K562 (cell line): ENCODE measurements around the gene OR4B1. TPM values are rescaled to one million over a fixed set of nuclear protein-coding genes. Genes with fewer than 3 reads are reported as not detected.

Source experiments
- ATAC-seq: fragments of 200-7000 bp; cut with Tn5 transposase; 3 replicates; pipeline ENCODE4 v1.9.1; 2020; ENCODE audit warnings: moderate library complexity
- BruUV-seq: library from RNA; stranded (reverse); fragments of 400-500 nt; replicated peaks from 2 replicates; lab custom pipeline; 2021; lab: Mats Ljungman, UMichigan
- CTCF ChIA-PET: fragments of 300-600 bp; formaldehyde crosslinking; extraction: SDS; loops from one replicate; lab custom pipeline; 2021; ENCODE audit warnings: low intra/inter-chr PET ratio; lab: Yijun Ruan, JAX
- POLR2A ChIA-PET: fragments of 300-600, 350-650 bp; sonication (Branson Sonifier 250); formaldehyde crosslinking; extraction: SDS; loops from one replicate; lab custom pipeline; 2021; ENCODE audit warnings: antibody characterized with exemption, inconsistent platforms; lab: Yijun Ruan, JAX
- DNase-seq, 4 experiments: peaks; one replicate each; pipeline versions ENCODE4 v3.0.0 to v3.0.0-alpha.2; 2011 to 2018; ENCODE audit warnings: low spot score in 3 of 4, mixed read lengths in 3 of 4; ENCODE audit errors: extremely low read depth in 1 of 4
- FAIRE-seq: peaks from 2 replicates; lab custom pipeline; 2011; peaks lifted over from hg19 to GRCh38; lab: Jason Lieb, UNC
- H2AFZ ChIP-seq: 2 replicates; pipeline ENCODE4 v1.6.0; 2011; ENCODE audit warnings: low read depth, low read length, control low read depth, inconsistent platforms
- H3K27ac ChIP-seq: fragments of 200-600 bp; 3 replicates; pipeline ENCODE4 v1.8.0; 2011; ENCODE audit warnings: low read depth, mild to moderate bottlenecking, control low read depth, inconsistent platforms, low read length, moderate library complexity, mixed read lengths; ENCODE audit errors: extremely low read depth
- H3K27me3 ChIP-seq, 2 experiments: fragments of 300-600 bp in 1 of 2; 2 replicates in 1 of 2; 3 replicates in 1 of 2; pipeline versions ENCODE4 v1.6.0 to v1.8.0; 2011; ENCODE audit warnings: inconsistent platforms in 2 of 2, low read length in 2 of 2, mild to moderate bottlenecking in 1 of 2, mixed read lengths in 1 of 2, moderate library complexity in 1 of 2; ENCODE audit not compliant: control insufficient read depth in 2 of 2, insufficient read depth in 2 of 2
- H3K36me3 ChIP-seq: fragments of 300-600 bp; 3 replicates; pipeline ENCODE4 v1.8.0; 2011; ENCODE audit warnings: mild to moderate bottlenecking, low read length, inconsistent platforms; ENCODE audit not compliant: control insufficient read depth, insufficient read depth
- H3K4me1 ChIP-seq, 2 experiments: fragments of 200-600 bp in 1 of 2; replicated peaks in 1 of 2; 2 replicates in 1 of 2; 3 replicates in 1 of 2; pipeline versions ENCODE4 v1.5.1 to v1.8.0; 2011; ENCODE audit warnings: inconsistent platforms in 2 of 2, low read length in 2 of 2, mild to moderate bottlenecking in 1 of 2, mixed read lengths in 1 of 2, moderate library complexity in 1 of 2; ENCODE audit not compliant: control insufficient read depth in 2 of 2, insufficient read depth in 2 of 2
- H3K4me2 ChIP-seq: 2 replicates; pipeline ENCODE4 v1.6.1; 2011; ENCODE audit warnings: low read length, control low read depth, inconsistent platforms, mixed read lengths; ENCODE audit not compliant: insufficient read depth
- H3K4me3 ChIP-seq: fragments of 200-600 bp; sonication (generic), shearing (Covaris generic); 2 replicates; pipeline ENCODE4 v1.5.1; 2016; ENCODE audit warnings: control low read depth, inconsistent platforms
- H3K79me2 ChIP-seq: fragments of 200-600 bp; 3 replicates; pipeline ENCODE4 v1.8.0; 2011; ENCODE audit warnings: low read length, inconsistent platforms; ENCODE audit not compliant: control insufficient read depth, insufficient read depth
- H3K9ac ChIP-seq, 2 experiments: 2 replicates each; pipeline versions ENCODE4 v1.6.0 to v1.6.1; 2011; ENCODE audit warnings: low read depth in 2 of 2, low read length in 2 of 2, control low read depth in 1 of 2, inconsistent platforms in 1 of 2, mild to moderate bottlenecking in 1 of 2, mixed read lengths in 1 of 2; ENCODE audit not compliant: insufficient read depth in 1 of 2
- H3K9me1 ChIP-seq: one replicate; pipeline ENCODE4 v1.6.0; 2011; ENCODE audit warnings: inconsistent platforms, mild to moderate bottlenecking, low read length, moderate library complexity; ENCODE audit not compliant: control insufficient read depth, insufficient read depth
- H3K9me3 ChIP-seq: replicated peaks from 2 replicates; pipeline ENCODE4 v1.5.1; 2011; ENCODE audit warnings: low read depth, low read length, inconsistent platforms; ENCODE audit not compliant: control insufficient read depth, insufficient read depth
- H4K20me1 ChIP-seq: replicated peaks from 2 replicates; pipeline ENCODE4 v1.6.1; 2011; ENCODE audit warnings: low read length, inconsistent platforms, mixed read lengths; ENCODE audit not compliant: control insufficient read depth, insufficient read depth
- CEBPB ChIP-seq: fragments of 450-650 bp; IDR thresholded peaks from 2 replicates; pipeline ENCODE4 v1.6.1; 2016; ENCODE audit warnings: missing genetic modification characterization, missing compliant biosample characterization
- CUX1 ChIP-seq: fragments of 200-800 bp; sonication (Bioruptor generic); IDR thresholded peaks from 2 replicates; pipeline ENCODE4 v1.6.1; 2016; ENCODE audit warnings: missing genetic modification characterization, missing compliant biosample characterization
- FOXM1 ChIP-seq, 2 experiments: fragments of 450-650 bp in 1 of 2; sonication (generic) in 1 of 2; formaldehyde crosslinking in 1 of 2; IDR thresholded peaks; 2 replicates each; pipeline versions ENCODE4 v1.6.1 to v1.9.0; 2017 to 2022; ENCODE audit warnings: low read depth in 2 of 2, mild to moderate bottlenecking in 2 of 2, missing genetic modification reagents in 1 of 2, moderate library complexity in 1 of 2
- KLF10 ChIP-seq: fragments of 250-450 bp; sonication (Bioruptor Pico); IDR thresholded peaks from 2 replicates; pipeline ENCODE4 v1.6.1; 2021; ENCODE audit warnings: matching md5 sums
- PYGO2 ChIP-seq: fragments of 450-650 bp; IDR thresholded peaks from 2 replicates; pipeline ENCODE4 v1.6.1; 2016; ENCODE audit warnings: mild to moderate bottlenecking, missing genetic modification characterization, moderate library complexity, missing compliant biosample characterization
- TAF7 ChIP-seq: fragments of 450-650 bp; IDR thresholded peaks from 2 replicates; pipeline ENCODE4 v1.6.1; 2016; ENCODE audit warnings: missing genetic modification characterization, missing compliant biosample characterization
- TSC22D4 ChIP-seq: fragments of 450-650 bp; IDR thresholded peaks from 2 replicates; pipeline ENCODE4 v1.6.1; 2016; ENCODE audit warnings: missing genetic modification characterization, missing biosample characterization, control low read depth
- ZNF280A ChIP-seq: fragments of 450-650 bp; IDR thresholded peaks from 2 replicates; pipeline ENCODE4 v1.6.1; 2018; ENCODE audit warnings: mild to moderate bottlenecking, low read depth; ENCODE audit not compliant: partially characterized antibody
- WGBS: fragments of 100-300 bp; shearing (Covaris generic); methylation state at CpG from one replicate; pipeline ENCODE4 v1.1.6; 2016; ENCODE audit warnings: low coverage, mixed read lengths; ENCODE audit not compliant: insufficient coverage; ENCODE audit errors: missing lambda C conversion rate; 5-methylcytosine and 5-hydroxymethylcytosine counted together
- in situ Hi-C: fragments of 300-500 bp; cut with MboI; formaldehyde crosslinking; loops from 4 replicates; pipeline ENCODE4 v1.15.0; 2018; ENCODE audit warnings: inconsistent platforms, mixed read lengths
- intact Hi-C: fragments of 100-400 bp; cut with micrococcal nuclease; formaldehyde crosslinking; loops from 2 replicates; pipeline ENCODE4 v1.14.2; 2022
- polyA plus RNA-seq, 8 experiments: library from polyadenylated mRNA; depleted of rRNA in 4 of 8; stranded (reverse) in 5 of 8; unstranded in 3 of 8; fragments of >200 nt; fragmentation: Nextera tagmentation in 2 of 8; fragmentation: Illumina TruSeq in 1 of 8; extraction: Ambion mirVana in 2 of 8; extraction: Trizol in 1 of 8; gene quantifications; 2 replicates each; pipeline versions ENCODE4 v1.2.1 to v1.2.3, GENCODE V29; 2011 to 2014; ENCODE audit warnings: inconsistent platforms in 1 of 8, missing spikeins in 1 of 8
- total RNA-seq, 7 experiments: library from RNA; depleted of rRNA in 6 of 7; stranded (reverse); fragments of >200 nt in 6 of 7; fragmentation: Illumina TruSeq in 2 of 7; extraction: Trizol in 2 of 7; gene quantifications; 2 replicates each; pipeline versions ENCODE4 v1.2.1 to v1.2.3, GENCODE V29; 2011 to 2021; ENCODE audit warnings: low replicate concordance in 1 of 7
- TF ChIP-seq, protein P1 (sequence below), 2 experiments: IDR thresholded peaks; 2 replicates each; pipeline ENCODE4 v1.6.1; 2012; ENCODE audit warnings: improper control_type of control experiment in 2 of 2, low read depth in 2 of 2, low read length in 2 of 2, borderline replicate concordance in 1 of 2

OR4B1 gene
- total and polyA plus RNA-seq, 9 of the 15 experiments (the other 6 are each of a cell fraction or from before 2014, with no cell fraction given) = not detected

DNA sequence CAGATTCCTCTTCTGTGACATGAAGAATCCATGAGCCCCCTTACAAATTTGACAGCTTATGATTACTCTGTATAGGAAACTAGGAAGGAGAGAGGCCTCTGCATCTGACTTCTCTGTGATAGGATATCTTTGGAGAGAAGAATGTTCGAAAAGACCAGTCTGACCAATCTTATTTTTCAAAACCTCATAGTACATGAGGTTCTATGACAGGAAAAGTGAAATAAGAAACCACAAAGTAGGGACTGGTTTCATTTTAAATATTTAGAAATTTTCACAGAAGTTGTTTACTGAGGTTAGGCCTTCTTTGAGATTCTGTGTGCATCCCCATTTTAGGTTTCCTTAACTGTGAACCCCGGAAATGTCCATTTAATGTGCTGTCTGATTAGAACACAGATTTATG, 45.0 kb downstream of the OR4B1 start:
- Histone ChIP-seq H3K36me3 (no peaks in the 10 kb centered on the region), H2AFZ (no peak overlapping the region), H3K9me1 (no peaks in the 10 kb centered on the region), H3K79me2 (no peaks in the 10 kb centered on the region), H4K20me1 (no peaks in the 10 kb centered on the region), H3K27ac (no peak overlapping the region), H3K4me1 (no peaks in the 10 kb centered on the region), H3K4me3 (no peak overlapping the region), H3K9ac (no peak overlapping the region), H3K4me2 (no peak overlapping the region), H3K9me3 (no peaks in the 10 kb centered on the region), H3K27me3 (no peaks in the 10 kb centered on the region)
- in situ Hi-C loops = no loop called here
- no TSS peak for BruUV-seq
- intact Hi-C loops = loop anchor here (10.0 kb wide), 1 partner anchor 63 kb away; the partner anchor contains the start of gene OR4C3
- CTCF ChIA-PET = no interaction called here
- ATAC-seq (no peak), DNase-seq (no peak), FAIRE-seq (no peak)
- 0% methylated on average over 2 of the region's 2 CpGs for WGBS
- TF ChIP-seq, protein P1, sequence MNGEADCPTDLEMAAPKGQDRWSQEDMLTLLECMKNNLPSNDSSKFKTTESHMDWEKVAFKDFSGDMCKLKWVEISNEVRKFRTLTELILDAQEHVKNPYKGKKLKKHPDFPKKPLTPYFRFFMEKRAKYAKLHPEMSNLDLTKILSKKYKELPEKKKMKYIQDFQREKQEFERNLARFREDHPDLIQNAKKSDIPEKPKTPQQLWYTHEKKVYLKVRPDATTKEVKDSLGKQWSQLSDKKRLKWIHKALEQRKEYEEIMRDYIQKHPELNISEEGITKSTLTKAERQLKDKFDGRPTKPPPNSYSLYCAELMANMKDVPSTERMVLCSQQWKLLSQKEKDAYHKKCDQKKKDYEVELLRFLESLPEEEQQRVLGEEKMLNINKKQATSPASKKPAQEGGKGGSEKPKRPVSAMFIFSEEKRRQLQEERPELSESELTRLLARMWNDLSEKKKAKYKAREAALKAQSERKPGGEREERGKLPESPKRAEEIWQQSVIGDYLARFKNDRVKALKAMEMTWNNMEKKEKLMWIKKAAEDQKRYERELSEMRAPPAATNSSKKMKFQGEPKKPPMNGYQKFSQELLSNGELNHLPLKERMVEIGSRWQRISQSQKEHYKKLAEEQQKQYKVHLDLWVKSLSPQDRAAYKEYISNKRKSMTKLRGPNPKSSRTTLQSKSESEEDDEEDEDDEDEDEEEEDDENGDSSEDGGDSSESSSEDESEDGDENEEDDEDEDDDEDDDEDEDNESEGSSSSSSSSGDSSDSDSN (IDR thresholded peaks at IDR 0.05; ENCODE audit: borderline replicate concordance in 1 of 2, low read depth in 2 of 2, low read length in 2 of 2) = no peak
- TF ChIP-seq TAF7 (no peak), PYGO2 (no peak), TSC22D4 (tag) (no peak), CUX1 (CRISPR knock-in tag) (no peak), CEBPB (no peak), FOXM1 (IDR thresholded peaks at IDR 0.05; ENCODE audit: low read depth) (no peak), FOXM1 (CRISPR knock-in tag; IDR thresholded peaks at IDR 0.05; ENCODE audit: low read depth) (no peak), KLF10 (CRISPR knock-in tag) (no peak), ZNF280A (no peak)
- POLR2A ChIA-PET = no interaction called here
